ENCODE results near the gene ATOSB.

ATOSB gene

DNA sequence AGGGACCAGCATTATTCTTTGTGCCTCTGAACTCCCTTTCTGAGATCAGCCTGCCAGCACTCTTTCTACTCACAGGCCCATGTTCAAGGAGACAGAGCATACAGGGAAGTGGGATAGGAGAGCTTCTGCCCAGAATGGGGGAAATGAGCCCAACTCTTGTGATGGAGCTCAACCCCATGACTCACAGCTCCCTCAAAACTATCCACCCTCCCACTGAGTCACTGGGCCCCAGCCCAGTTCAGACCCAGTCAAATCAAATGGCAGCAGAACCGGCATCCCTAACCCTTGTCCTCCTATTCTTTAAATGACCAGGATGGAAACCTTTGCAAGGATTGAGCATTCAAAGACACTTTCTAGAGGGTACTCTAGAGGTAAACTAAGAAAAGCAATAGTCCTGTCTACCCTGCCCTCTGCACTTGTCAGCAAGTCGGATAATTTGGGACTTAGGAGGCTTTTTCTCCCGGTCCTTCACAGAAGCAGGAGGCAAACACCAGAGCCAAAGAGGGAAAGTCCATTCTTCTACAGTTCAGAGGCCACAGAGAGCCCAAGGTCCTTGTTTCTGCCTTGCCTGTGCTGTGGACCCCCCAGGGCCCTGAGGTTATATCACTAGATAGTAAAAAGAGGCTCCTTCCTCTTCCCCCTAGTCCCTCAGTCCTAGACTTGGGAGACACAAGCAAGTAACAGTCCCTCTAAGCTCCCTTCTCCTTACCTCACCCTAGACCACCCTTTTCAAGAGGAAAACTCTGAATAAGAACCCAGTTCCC is 3.2 kb downstream of the ATOSB start:
- DNase-seq (ENCODE audit: low read depth), result no peak
- H3K4me3 ChIP-seq (ENCODE audit: low read depth, low read length), result no peak overlapping the region
- TF ChIP-seq, protein P1, sequence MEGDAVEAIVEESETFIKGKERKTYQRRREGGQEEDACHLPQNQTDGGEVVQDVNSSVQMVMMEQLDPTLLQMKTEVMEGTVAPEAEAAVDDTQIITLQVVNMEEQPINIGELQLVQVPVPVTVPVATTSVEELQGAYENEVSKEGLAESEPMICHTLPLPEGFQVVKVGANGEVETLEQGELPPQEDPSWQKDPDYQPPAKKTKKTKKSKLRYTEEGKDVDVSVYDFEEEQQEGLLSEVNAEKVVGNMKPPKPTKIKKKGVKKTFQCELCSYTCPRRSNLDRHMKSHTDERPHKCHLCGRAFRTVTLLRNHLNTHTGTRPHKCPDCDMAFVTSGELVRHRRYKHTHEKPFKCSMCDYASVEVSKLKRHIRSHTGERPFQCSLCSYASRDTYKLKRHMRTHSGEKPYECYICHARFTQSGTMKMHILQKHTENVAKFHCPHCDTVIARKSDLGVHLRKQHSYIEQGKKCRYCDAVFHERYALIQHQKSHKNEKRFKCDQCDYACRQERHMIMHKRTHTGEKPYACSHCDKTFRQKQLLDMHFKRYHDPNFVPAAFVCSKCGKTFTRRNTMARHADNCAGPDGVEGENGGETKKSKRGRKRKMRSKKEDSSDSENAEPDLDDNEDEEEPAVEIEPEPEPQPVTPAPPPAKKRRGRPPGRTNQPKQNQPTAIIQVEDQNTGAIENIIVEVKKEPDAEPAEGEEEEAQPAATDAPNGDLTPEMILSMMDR (IDR thresholded peaks at IDR 0.05; ENCODE audit: control insufficient read depth, extremely low read depth, insufficient read depth), result no peak

GRCh38 chr9:35111001-35111933 is 4.4 kb downstream of the ATOSB start:
- H3K4me3 ChIP-seq (ENCODE audit: low read depth, low read length), result peak overlapping the region; percentile 69
- peak; percentile 95 for DNase-seq (ENCODE audit: low read depth)
- TF ChIP-seq, protein P1 (IDR thresholded peaks at IDR 0.05; ENCODE audit: control insufficient read depth, extremely low read depth, insufficient read depth), result no peak

DNA sequence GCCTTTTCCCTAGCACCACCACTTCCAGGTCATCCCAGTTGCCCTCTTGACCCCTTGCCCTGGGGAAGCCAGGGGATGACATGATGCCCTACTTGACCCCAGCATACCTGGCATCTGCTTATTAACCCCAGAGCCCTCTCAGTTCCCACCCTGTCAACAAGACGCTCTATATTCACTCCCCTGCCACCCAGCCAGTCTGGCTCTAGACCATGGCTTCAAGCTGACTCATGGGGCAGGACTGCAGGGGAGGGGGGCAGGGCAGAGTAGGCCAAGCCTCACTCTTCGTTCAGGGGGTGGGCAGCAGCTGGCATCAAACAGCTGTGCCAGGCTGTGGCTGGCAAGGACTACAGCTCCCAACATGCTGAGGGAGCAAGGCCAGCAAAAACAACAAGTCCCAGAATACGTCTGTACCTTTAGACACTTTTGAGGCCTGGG is 5.3 kb downstream of the ATOSB start:
- no peak for DNase-seq (ENCODE audit: low read depth)
- no peak overlapping the region; the same call in 1 of the 2 replicates for H3K4me3 ChIP-seq (ENCODE audit: low read depth, low read length)
- TF ChIP-seq, protein P1 (IDR thresholded peaks at IDR 0.05; ENCODE audit: control insufficient read depth, extremely low read depth, insufficient read depth), result no peak

- no peak for DNase-seq (ENCODE audit: low read depth)
- TF ChIP-seq, protein P1 (IDR thresholded peaks at IDR 0.05; ENCODE audit: control insufficient read depth, extremely low read depth, insufficient read depth), result no peak
- H3K4me3 ChIP-seq (ENCODE audit: low read depth, low read length), result no peak overlapping the region
Measured at GRCh38 chr9:35108946-35109575, 6.6 kb downstream of the ATOSB start.

- TF ChIP-seq, protein P1 (IDR thresholded peaks at IDR 0.05; ENCODE audit: control insufficient read depth, extremely low read depth, insufficient read depth), result no peak
- no peak overlapping the region for H3K4me3 ChIP-seq (ENCODE audit: low read depth, low read length)
- no peak for DNase-seq (ENCODE audit: low read depth)
Measured at GRCh38 chr9:35108461-35108860, 7.2 kb downstream of the ATOSB start.

DNA sequence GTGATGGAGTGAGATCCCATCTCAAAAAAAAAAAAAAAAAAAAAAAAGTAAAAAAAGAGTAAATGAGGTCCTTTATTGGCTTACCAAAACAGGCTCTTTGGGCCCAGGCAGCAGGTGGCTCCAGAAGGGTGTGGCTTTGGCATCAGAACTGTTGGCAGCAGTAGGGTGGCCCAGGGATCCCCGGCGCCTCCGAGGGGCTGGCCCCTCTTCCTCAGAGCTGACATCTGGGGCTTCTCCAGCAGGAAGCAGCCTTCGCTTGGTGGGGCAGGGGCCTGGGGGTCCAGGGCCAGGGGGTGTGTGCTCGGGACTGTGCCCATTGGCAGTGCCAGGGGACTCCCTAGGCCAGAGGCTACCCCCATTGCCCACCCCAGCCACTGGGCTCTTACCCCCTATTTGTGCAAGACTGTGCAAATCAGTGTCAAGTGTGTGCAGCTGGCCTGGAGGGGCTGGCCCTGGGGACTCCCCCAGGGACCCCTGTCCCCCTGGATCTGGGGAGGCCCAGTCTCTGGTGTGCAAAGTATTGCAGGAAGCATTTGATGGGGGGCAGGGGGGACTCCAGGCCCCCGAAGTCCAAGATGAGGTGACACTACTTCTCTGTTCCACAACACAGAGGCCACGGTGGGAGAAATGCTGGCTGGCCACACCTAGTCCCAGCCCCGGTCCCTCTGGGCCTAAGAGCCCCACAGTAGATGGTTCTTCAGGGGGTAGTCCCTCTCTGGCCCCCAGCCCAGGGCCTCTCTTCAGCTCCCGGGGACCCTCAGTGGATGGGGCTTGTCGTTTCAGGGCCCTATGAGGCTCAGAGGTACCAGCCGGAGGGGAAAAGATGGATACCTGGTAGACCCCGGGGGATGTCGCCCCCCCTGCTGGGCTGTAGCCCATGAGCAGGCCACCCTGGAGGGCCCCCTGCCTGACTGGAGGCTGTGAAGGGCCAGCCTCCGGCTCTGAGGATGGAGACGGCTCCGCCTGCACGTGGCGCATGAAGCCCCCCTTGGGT is 8.1 kb downstream of the ATOSB start:
- TF ChIP-seq, protein P1 (IDR thresholded peaks at IDR 0.05; ENCODE audit: control insufficient read depth, extremely low read depth, insufficient read depth), result no peak
- no peak overlapping the region for H3K4me3 ChIP-seq (ENCODE audit: low read depth, low read length)
- no peak for DNase-seq (ENCODE audit: low read depth)

Measured in LNCaP clone FGC (cell line).